K562 (cell line): ENCODE measurements around the gene RHEB. TPM values are rescaled to one million over a fixed set of nuclear protein-coding genes. Genes with fewer than 3 reads are reported as not detected.

Experiments
- E4F1 ChIP-seq: fragments of 250-450 bp; sonication (Bioruptor Pico); IDR thresholded peaks from 2 replicates; pipeline ENCODE4 v1.5.0; 2021; ENCODE audit warnings: mild to moderate bottlenecking, borderline replicate concordance
- FIP1L1 ChIP-seq: fragments of 200-400 bp; formaldehyde crosslinking; IDR thresholded peaks from 2 replicates; pipeline ENCODE4 v1.6.1; 2018; ENCODE audit warnings: mild to moderate bottlenecking, low read depth, low read length; ENCODE audit not compliant: poor library complexity, severe bottlenecking
- HCFC1 ChIP-seq: IDR thresholded peaks from 2 replicates; pipeline ENCODE4 v1.6.1; 2012; ENCODE audit warnings: low read depth, low read length, improper control_type of control experiment
- KDM4B ChIP-seq, 2 experiments: fragments of 450-650 bp in 1 of 2; sonication (generic) in 1 of 2; IDR thresholded peaks; 2 replicates each; pipeline ENCODE4 v1.6.1; 2016 to 2017; ENCODE audit warnings: borderline replicate concordance in 2 of 2, antibody characterized with exemption in 1 of 2, low read depth in 1 of 2, mild to moderate bottlenecking in 1 of 2
- MAX ChIP-seq: sonication (generic); formaldehyde crosslinking; IDR thresholded peaks from 2 replicates; pipeline ENCODE4 v1.9.0; 2022; ENCODE audit warnings: mild to moderate bottlenecking, missing genetic modification reagents
- PCBP2 ChIP-seq: fragments of 200-400 bp; formaldehyde crosslinking; IDR thresholded peaks from 2 replicates; pipeline ENCODE4 v1.6.1; 2018; ENCODE audit warnings: low read length, low read depth, mild to moderate bottlenecking, moderate library complexity; ENCODE audit not compliant: poor library complexity, severe bottlenecking
- RNF2 ChIP-seq: sonication (generic); IDR thresholded peaks from 2 replicates; pipeline ENCODE4 v1.6.1; 2016
- SIN3A ChIP-seq, 2 experiments: fragments of 150-350 bp in 1 of 2; IDR thresholded peaks; 2 replicates each; pipeline ENCODE4 v1.6.1; 2011 to 2016; ENCODE audit warnings: borderline replicate concordance in 2 of 2, low read depth in 2 of 2, low read length in 2 of 2, mild to moderate bottlenecking in 2 of 2, moderate library complexity in 2 of 2; ENCODE audit not compliant: control insufficient read depth in 1 of 2
- SMAD2 ChIP-seq: fragments of 150-350 bp; IDR thresholded peaks from 2 replicates; pipeline ENCODE4 v1.6.1; 2014; ENCODE audit warnings: low read depth, mild to moderate bottlenecking, low read length
- TCF7 ChIP-seq: sonication (generic); IDR thresholded peaks from 2 replicates; pipeline ENCODE4 v1.6.1; 2016; ENCODE audit warnings: antibody characterized with exemption, borderline replicate concordance
- TEAD1 ChIP-seq, 2 experiments: fragments of 450-650 bp in 1 of 2; sonication (generic) in 1 of 2; formaldehyde crosslinking; IDR thresholded peaks; 2 replicates each; pipeline versions ENCODE4 v1.4.0 to v1.8.0; 2020 to 2022; ENCODE audit warnings: mild to moderate bottlenecking in 2 of 2, missing genetic modification reagents in 1 of 2
- USF1 ChIP-seq: sonication (generic); formaldehyde crosslinking; IDR thresholded peaks from 2 replicates; pipeline ENCODE4 v1.9.0; 2022; ENCODE audit warnings: mild to moderate bottlenecking, missing genetic modification reagents
- VEZF1 ChIP-seq: fragments of 200-800 bp; sonication (Bioruptor generic); IDR thresholded peaks from 2 replicates; pipeline ENCODE4 v1.6.1; 2017; ENCODE audit warnings: missing genetic modification characterization, missing compliant biosample characterization
- ZBTB7A ChIP-seq: IDR thresholded peaks from 2 replicates; pipeline ENCODE4 v1.6.1; 2011; ENCODE audit warnings: low read depth, mild to moderate bottlenecking, low read length, moderate library complexity, borderline replicate concordance; ENCODE audit not compliant: control insufficient read depth
- ZNF609 ChIP-seq: sonication (generic); formaldehyde crosslinking; IDR thresholded peaks from 2 replicates; pipeline ENCODE4 v1.8.1; 2023; ENCODE audit warnings: missing genetic modification reagents, mild to moderate bottlenecking, borderline replicate concordance
- ZNF644 ChIP-seq: fragments of 200-800 bp; sonication (Bioruptor generic); IDR thresholded peaks from 2 replicates; pipeline ENCODE4 v1.6.1; 2016; ENCODE audit warnings: low read depth, missing genetic modification characterization, missing compliant biosample characterization
- polyA plus RNA-seq, 8 experiments: library from polyadenylated mRNA; depleted of rRNA in 4 of 8; stranded (reverse) in 5 of 8; unstranded in 3 of 8; fragments of >200 nt; fragmentation: Nextera tagmentation in 2 of 8; fragmentation: Illumina TruSeq in 1 of 8; extraction: Ambion mirVana in 2 of 8; extraction: Trizol in 1 of 8; gene quantifications; 2 replicates each; pipeline versions ENCODE4 v1.2.1 to v1.2.3, GENCODE V29; 2011 to 2014; ENCODE audit warnings: inconsistent platforms in 1 of 8, missing spikeins in 1 of 8
- total RNA-seq, 7 experiments: library from RNA; depleted of rRNA in 6 of 7; stranded (reverse); fragments of >200 nt in 6 of 7; fragmentation: Illumina TruSeq in 2 of 7; extraction: Trizol in 2 of 7; gene quantifications; 2 replicates each; pipeline versions ENCODE4 v1.2.1 to v1.2.3, GENCODE V29; 2011 to 2021; ENCODE audit warnings: low replicate concordance in 1 of 7

Gene RHEB
- total and polyA plus RNA-seq, 9 of the 15 experiments (the other 6 are each of a cell fraction or from before 2014, with no cell fraction given) = 28.5 to 249 (median 182) TPM

GRCh38 chr7:151519765-151520418, at the start of gene RHEB (continued):
- TF ChIP-seq USF1 (CRISPR knock-in tag) (peak; percentile 18; the same call in 1 of the 2 replicates), KDM4B (IDR thresholded peaks at IDR 0.05; ENCODE audit: borderline replicate concordance in 2 of 2, low read depth in 1 of 2) (no peak), TCF7 (no peak), ZBTB7A (0 out of 2 replicates have a peak, but pooled peaks have one; percentile 25), MAX (peak; percentile 90), FIP1L1 (peak; percentile 86), SIN3A (IDR thresholded peaks at IDR 0.05; ENCODE audit: borderline replicate concordance in 2 of 2, control insufficient read depth in 1 of 2, low read depth in 2 of 2, low read length in 2 of 2) (peak in 1 of 2 experiments; percentile 73; a peak in 1 of 4 replicates), PCBP2 (no peak), VEZF1 (CRISPR knock-in tag) (peak; percentile 93), ZNF609 (CRISPR knock-in tag) (no peak; the same call in 1 of the 2 replicates), TEAD1 (CRISPR knock-in tag; IDR thresholded peaks at IDR 0.05) (peak in 1 of 2 experiments; percentile 80; a peak in 1 of 4 replicates), RNF2 (peak; percentile 85), E4F1 (CRISPR knock-in tag) (no peak), HCFC1 (peak; percentile 38; the same call in 1 of the 2 replicates), SMAD2 (no peak), ZNF644 (tag) (no peak)
